Right lobe of liver (tissue), 6 donors: ENCODE data around the gene RHOT2. TPM values are rescaled to one million over a fixed set of nuclear protein-coding genes. Genes with fewer than 3 reads are reported as not detected.

ENCODE experiments used
- ATAC-seq, 4 donors: fragments of 200-7000 bp; cut with Tn5 transposase; one replicate each; pipeline ENCODE4 v1.9.1; 2020; ENCODE audit warnings: mild to moderate bottlenecking in 4 of 4, moderate library complexity in 4 of 4
- DNase-seq, 3 donors: peaks; one replicate each; pipeline ENCODE4 v3.0.0-alpha.2; 2020
- H3K27ac ChIP-seq, 3 donors: fragments of 200-600 bp; one replicate each; pipeline ENCODE4 v1.8.0; 2022
- H3K27me3 ChIP-seq, 2 donors: fragments of 200-600 bp; one replicate each; pipeline ENCODE4 v1.8.0; 2022
- H3K36me3 ChIP-seq, 4 donors: fragments of 200-600 bp; sonication (generic) in 1 of 4; one replicate each; pipeline versions ENCODE4 v1.5.1 to v1.8.0; 2017 to 2022; ENCODE audit warnings: control low read depth in 1 of 4
- H3K4me1 ChIP-seq, 4 donors: fragments of 200-600 bp; sonication (generic) in 1 of 4; one replicate each; pipeline versions ENCODE4 v1.5.1 to v1.8.0; 2017 to 2022; ENCODE audit warnings: control low read depth in 1 of 4
- H3K4me3 ChIP-seq, 3 donors: fragments of 200-600 bp; one replicate each; pipeline ENCODE4 v1.8.0; 2022
- H3K9me3 ChIP-seq, 4 donors: fragments of 200-600 bp; sonication (generic) in 1 of 4; one replicate each; pipeline versions ENCODE4 v1.5.1 to v1.8.0; 2017 to 2022; ENCODE audit warnings: control low read depth in 1 of 4
- CTCF ChIP-seq, 4 donors: fragments of 200-600 bp in 3 of 4; fragments of 450-650 bp in 1 of 4; IDR thresholded peaks; one replicate each; pipeline versions ENCODE4 v1.5.1 to v1.8.0; 2016 to 2022; ENCODE audit warnings: antibody characterized with exemption in 4 of 4, mild to moderate bottlenecking in 2 of 4
- POLR2A ChIP-seq: fragments of 450-650 bp; IDR thresholded peaks from one replicate; pipeline ENCODE4 v1.6.1; 2017; ENCODE audit warnings: antibody characterized with exemption, mild to moderate bottlenecking
- WGBS: methylation state at CpG from one replicate; pipeline ENCODE4 v1.1.6; 2018; ENCODE audit warnings: low coverage, low lambda C conversion rate; ENCODE audit not compliant: insufficient coverage; ENCODE audit errors: missing lambda C conversion rate; 5-methylcytosine and 5-hydroxymethylcytosine counted together
- intact Hi-C, 2 donors: fragments of 100-400 bp; cut with DNase I; formaldehyde crosslinking; loops; one replicate each; pipeline versions ENCODE4 v1.11.2 to v1.14.1; 2022
- total RNA-seq, 6 experiments: library from RNA; depleted of rRNA in 2 of 6; stranded (reverse); fragments of >200 nt in 2 of 6; fragmentation: NEBNext Ultra II Directional in 3 of 6; extraction: Animal tissue kit (Norgen Biotek cat#: 25700) in 3 of 6; gene quantifications; one replicate each; pipeline versions ENCODE4 v1.1.0 to v1.2.4, GENCODE V29; 2016 to 2023
- donor health status: DM: no; HTN: yes; CAD: no.
- donor health status: DM: no; HTN: no; CAD: no.
- donor health status: DM: no; HTN: no; CAD: no.
- donor health status: DM: no; HTN: yes; CAD: no.
- donor health status: DM: no; HTN: yes; CAD: no.

Gene RHOT2
- total RNA-seq, 6 experiments from 2014 or later: 28.5 to 44.8 (median 40.3) TPM

DNA sequence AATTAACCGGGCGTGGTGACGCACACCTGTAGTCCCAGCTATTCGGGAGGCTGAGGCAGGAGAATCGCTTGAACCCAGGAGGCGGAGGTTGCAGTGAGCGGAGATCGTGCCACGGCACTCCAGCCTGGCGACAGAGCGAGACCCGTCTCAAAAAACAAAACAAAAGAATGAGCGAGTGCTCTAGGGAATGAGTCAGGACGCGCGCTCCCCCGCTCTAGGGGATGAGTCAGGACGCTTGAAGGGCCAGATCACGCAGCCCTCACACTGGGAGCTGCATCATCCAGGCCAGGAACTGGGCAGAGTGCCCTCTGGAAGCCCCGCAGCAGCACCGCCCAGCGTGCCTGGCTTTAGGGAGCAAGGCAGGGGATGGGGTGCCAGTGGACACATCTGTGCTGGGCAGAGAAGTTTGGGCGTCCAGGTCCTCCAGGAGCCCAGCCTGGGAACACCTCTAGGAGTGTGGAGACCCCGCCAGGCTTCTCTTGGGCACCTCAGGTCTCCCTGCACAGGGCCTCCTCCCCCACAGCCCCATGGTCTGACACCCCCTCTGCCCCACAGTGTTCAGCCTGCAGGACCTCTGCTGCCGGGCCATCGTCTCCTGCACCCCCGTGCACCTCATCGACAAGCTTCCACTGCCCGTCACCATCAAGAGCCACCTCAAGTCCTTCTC, 41.0 kb upstream of the RHOT2 start:
- peak in 1 of 4 donors; percentile 30 for ATAC-seq
- TF ChIP-seq CTCF (IDR thresholded peaks at IDR 0.05) (no peak), POLR2A (no peak)
- peak in 2 of 3 donors; percentile 54 to 60 for DNase-seq
- Histone ChIP-seq H3K27me3 (no peaks in the 10 kb centered on the region), H3K4me3 (no peak overlapping the region), H3K27ac (no peak overlapping the region), H3K4me1 (peaks cover 0 to 40% (median 27%) of the 10 kb centered on the region in 4 donors), H3K36me3 (peaks cover 0 to 9% (median 0%) of the 10 kb centered on the region in 4 donors), H3K9me3 (no peaks in the 10 kb centered on the region)
- 88% methylated on average over 16 of the region's 29 CpGs for WGBS
- intact Hi-C loops: no loop called here

DNA sequence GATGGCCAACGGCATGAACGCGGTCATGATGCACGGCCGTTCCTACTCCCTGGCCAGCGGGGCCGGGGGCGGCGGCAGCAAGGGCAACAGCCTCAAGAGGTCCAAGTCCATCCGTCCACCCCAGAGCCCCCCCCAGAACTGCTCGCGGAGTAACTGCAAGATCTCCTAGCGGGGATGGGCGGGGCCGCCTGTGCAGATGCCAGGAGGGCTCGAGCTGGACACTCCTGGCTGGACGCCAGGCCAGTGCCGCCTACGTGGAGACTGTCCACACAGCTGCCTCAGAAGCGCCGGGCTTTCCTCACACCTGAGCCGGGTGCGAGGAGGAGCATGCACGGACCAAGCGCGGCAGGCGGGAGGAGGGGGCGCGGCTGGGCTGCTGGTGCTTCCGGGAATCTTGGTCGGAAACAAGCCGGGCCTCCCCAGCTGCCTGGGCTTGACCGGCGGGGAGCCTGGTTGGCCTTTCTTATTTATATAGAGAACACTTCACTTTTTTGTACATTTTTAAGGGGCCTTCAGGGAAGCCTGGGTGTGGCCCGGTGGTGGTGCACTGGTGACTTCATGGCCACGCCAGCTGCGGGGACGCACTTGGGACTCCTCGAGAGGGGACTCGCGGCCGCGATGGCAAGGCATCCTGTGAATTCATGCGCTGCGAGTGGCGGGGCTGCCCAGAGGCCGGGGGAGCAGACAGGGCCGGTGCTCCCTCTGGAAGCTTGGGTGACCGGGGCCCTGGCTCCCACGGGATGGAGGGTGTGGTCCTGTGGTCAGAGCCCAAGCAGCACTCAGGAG, 40.3 kb upstream of the RHOT2 start:
- WGBS: 82% methylated on average over 4 of the region's 50 CpGs
- ATAC-seq (peak; percentile 6 to 50 (median 28)), DNase-seq (peak; percentile 78 to 84 (median 82))
- no peaks in the 10 kb centered on the region for H3K27me3 ChIP-seq
- H3K4me1 ChIP-seq: peaks cover 0 to 40% (median 27%) of the 10 kb centered on the region in 4 donors
- H3K36me3 ChIP-seq: peaks cover 0 to 9% (median 0%) of the 10 kb centered on the region in 4 donors
- TF ChIP-seq CTCF (IDR thresholded peaks at IDR 0.05) (no peak), POLR2A (no peak)
- H3K9me3 ChIP-seq: no peaks in the 10 kb centered on the region
- no peak overlapping the region for H3K4me3 ChIP-seq
- H3K27ac ChIP-seq: no peak overlapping the region
- intact Hi-C loops: no loop called here

GRCh38 chr16:628321-629061, 39.4 kb upstream of the RHOT2 start:
- H3K36me3 ChIP-seq: peaks cover 0 to 9% (median 0%) of the 10 kb centered on the region in 4 donors
- DNase-seq (peak; percentile 30 to 62 (median 52)), ATAC-seq (no peak)
- H3K9me3 ChIP-seq: no peaks in the 10 kb centered on the region
- peak overlapping the region in 2 of 3 donors; percentile 44 to 70 for H3K27ac ChIP-seq
- H3K4me1 ChIP-seq: peaks cover 0 to 40% (median 27%) of the 10 kb centered on the region in 4 donors
- no peaks in the 10 kb centered on the region for H3K27me3 ChIP-seq
- intact Hi-C loops: no loop called here
- H3K4me3 ChIP-seq: no peak overlapping the region
- WGBS: 88% methylated on average over 5 of the region's 33 CpGs
- no peak for TF ChIP-seq CTCF (IDR thresholded peaks at IDR 0.05)

- TF ChIP-seq CTCF (IDR thresholded peaks at IDR 0.05) (no peak), POLR2A (no peak)
- Histone ChIP-seq H3K4me1 (peaks cover 0 to 40% (median 27%) of the 10 kb centered on the region in 4 donors), H3K9me3 (no peaks in the 10 kb centered on the region), H3K4me3 (no peak overlapping the region), H3K27ac (peak overlapping the region in 2 of 3 donors; percentile 44 to 70), H3K27me3 (no peaks in the 10 kb centered on the region), H3K36me3 (peaks cover 0 to 9% (median 0%) of the 10 kb centered on the region in 4 donors)
- ATAC-seq (peak; percentile 53 to 80 (median 75)), DNase-seq (peak; percentile 72 to 90 (median 89))
- intact Hi-C loops: no loop called here
- 42% methylated on average over 7 of the region's 29 CpGs for WGBS
These were observed 38.6 kb upstream of the RHOT2 start for GRCh38 chr16:629185-629832.
